ENCODE data around the gene NEU2. TPM values are rescaled to one million over a fixed set of nuclear protein-coding genes. Genes with fewer than 3 reads are reported as not detected.
A peak's percentile ranks its signal among the peaks of the same experiment; 100 is the strongest.
"Not testable (repeated sequence)": the region's sequence is repeated elsewhere in the genome, so short reads cannot be mapped to it uniquely, and the experiment has no call there.

Gene NEU2
- total and polyA plus RNA-seq, 5 experiments from 2014 or later = not detected

- no peak overlapping the region for H3K4me3 Mint-ChIP-seq
- ATAC-seq = no peak
- H3K9me3 Mint-ChIP-seq = peaks cover 0 to 5% (median under 1%) of the 10 kb centered on the region in 9 donors
- H3K36me3 Mint-ChIP-seq = peaks cover 0 to 4% (median 2%) of the 10 kb centered on the region in 3 donors
- DNase-seq = no peak
- H3K27ac Mint-ChIP-seq = peak overlapping the region in 1 of 10 donors; percentile 22
- POLR2A ChIA-PET = interaction anchor here (0.5 kb wide), 1 partner anchor 37 kb away, joined by 3 read pairs; no protein-coding TSS in a partner anchor
- no peaks in the 10 kb centered on the region for H3K27me3 Mint-ChIP-seq
- peaks cover 0 to 6% (median 1%) of the 10 kb centered on the region in 4 donors for H3K4me1 Mint-ChIP-seq
Measured at GRCh38 chr2:233012301-233012971, 20.0 kb upstream of the NEU2 start.

- Mint-ChIP-seq H3K36me3 (peaks cover 0 to 6% (median 5%) of the 10 kb centered on the region in 3 donors), H3K27me3 (no peaks in the 10 kb centered on the region), H3K27ac (peak within 1 kb of the TSS in 1 of 10 donors; percentile 22), H3K4me3 (peak within 1 kb of the TSS in 1 of 10 donors; percentile 33), H3K9me3 (peaks cover 0 to 7% (median 1%) of the 10 kb centered on the region in 9 donors), H3K4me1 (peaks cover 0 to 6% (median 1%) of the 10 kb centered on the region in 4 donors)
- no peak for DNase-seq
- POLR2A ChIA-PET = no interaction called here
- no peak for ATAC-seq
Measured at GRCh38 chr2:233013027-233013461, 19.4 kb upstream of the NEU2 start, which contains the start of gene NGEF. NGEF (minus strand) TSS chr2:233013256; CDS start chr2:232974890, 38,366 bp downstream.

- peaks cover 0 to 7% (median 1%) of the 10 kb centered on the region in 9 donors for H3K9me3 Mint-ChIP-seq
- no peak overlapping the region for H3K27ac Mint-ChIP-seq
- H3K36me3 Mint-ChIP-seq = peaks cover 0 to 6% (median 5%) of the 10 kb centered on the region in 3 donors
- DNase-seq (no peak), ATAC-seq (no peak)
- peaks cover 0 to 6% (median 1%) of the 10 kb centered on the region in 4 donors for H3K4me1 Mint-ChIP-seq
- H3K4me3 Mint-ChIP-seq = peak overlapping the region in 1 of 10 donors; percentile 33
- POLR2A ChIA-PET = no interaction called here
- no peaks in the 10 kb centered on the region for H3K27me3 Mint-ChIP-seq
Measured at GRCh38 chr2:233013650-233014049, 18.8 kb upstream of the NEU2 start.

- H3K4me3 Mint-ChIP-seq = no peak overlapping the region
- peaks cover 0 to 7% (median 1%) of the 10 kb centered on the region in 9 donors for H3K9me3 Mint-ChIP-seq
- no peak for ATAC-seq
- H3K27ac Mint-ChIP-seq = no peak overlapping the region
- DNase-seq = no peak
- peaks cover 0 to 6% (median 1%) of the 10 kb centered on the region in 4 donors for H3K4me1 Mint-ChIP-seq
- no peaks in the 10 kb centered on the region for H3K27me3 Mint-ChIP-seq
- H3K36me3 Mint-ChIP-seq = peaks cover 0 to 6% (median 5%) of the 10 kb centered on the region in 3 donors
- POLR2A ChIA-PET = no interaction called here
Measured at GRCh38 chr2:233015019-233015645, 17.3 kb upstream of the NEU2 start.

GRCh38 chr2:233017947-233018346, 14.5 kb upstream of the NEU2 start:
- no peak overlapping the region for H3K4me3 Mint-ChIP-seq
- H3K36me3 Mint-ChIP-seq = peaks cover 0 to 6% (median 5%) of the 10 kb centered on the region in 3 donors
- ATAC-seq = no peak
- no peaks in the 10 kb centered on the region for H3K27me3 Mint-ChIP-seq
- peaks cover 0 to 2% (median 0%) of the 10 kb centered on the region in 4 donors for H3K4me1 Mint-ChIP-seq
- DNase-seq = no peak
- H3K9me3 Mint-ChIP-seq = peaks cover 0 to 12% (median 1%) of the 10 kb centered on the region in 9 donors
- POLR2A ChIA-PET = no interaction called here
- H3K27ac Mint-ChIP-seq = no peak overlapping the region

- H3K27me3 Mint-ChIP-seq, POLR2A ChIA-PET, H3K27ac Mint-ChIP-seq, H3K4me3 Mint-ChIP-seq, H3K4me1 Mint-ChIP-seq, DNase-seq, H3K36me3 Mint-ChIP-seq, ATAC-seq: not testable (repeated sequence)
- H3K9me3 Mint-ChIP-seq = peaks cover 0 to 12% (median 1%) of the 10 kb centered on the region in 9 donors
Measured at GRCh38 chr2:233019610-233020009, 12.9 kb upstream of the NEU2 start.

- POLR2A ChIA-PET = no interaction called here
- Mint-ChIP-seq H3K27ac (peak overlapping the region in 1 of 10 donors; percentile 48), H3K27me3 (no peaks in the 10 kb centered on the region), H3K4me1 (peaks cover 0 to 2% (median 0%) of the 10 kb centered on the region in 4 donors), H3K4me3 (no peak overlapping the region), H3K9me3 (peaks cover 0 to 12% (median 1%) of the 10 kb centered on the region in 9 donors), H3K36me3 (peaks cover 0 to 6% (median 5%) of the 10 kb centered on the region in 3 donors)
- no peak for ATAC-seq
- DNase-seq = no peak
Measured at GRCh38 chr2:233020454-233020853, 12.0 kb upstream of the NEU2 start.

- no peak overlapping the region for H3K4me3 Mint-ChIP-seq
- H3K36me3 Mint-ChIP-seq = peaks cover 0 to 5% (median 4%) of the 10 kb centered on the region in 3 donors
- H3K27me3 Mint-ChIP-seq = no peaks in the 10 kb centered on the region
- H3K9me3 Mint-ChIP-seq = peaks cover 0 to 12% (median 1%) of the 10 kb centered on the region in 9 donors
- ATAC-seq = no peak
- no peak for DNase-seq
- no peaks in the 10 kb centered on the region for H3K4me1 Mint-ChIP-seq
- POLR2A ChIA-PET = no interaction called here
- peak overlapping the region in 1 of 10 donors; percentile 55 for H3K27ac Mint-ChIP-seq
Measured at GRCh38 chr2:233021771-233022170, 10.7 kb upstream of the NEU2 start.

GRCh38 chr2:233022561-233022960, 9.9 kb upstream of the NEU2 start:
- Mint-ChIP-seq H3K36me3 (peaks cover 0 to 1% (median under 1%) of the 10 kb centered on the region in 3 donors), H3K9me3 (peaks cover 0 to 7% (median 0%) of the 10 kb centered on the region in 9 donors), H3K4me3 (no peak overlapping the region), H3K27me3 (no peaks in the 10 kb centered on the region), H3K27ac (no peak overlapping the region), H3K4me1 (no peaks in the 10 kb centered on the region)
- DNase-seq (no peak), ATAC-seq (no peak)
- POLR2A ChIA-PET = no interaction called here

- Mint-ChIP-seq H3K27me3 (no peaks in the 10 kb centered on the region), H3K4me3 (no peak overlapping the region), H3K27ac (no peak overlapping the region), H3K36me3 (no peaks in the 10 kb centered on the region), H3K9me3 (peaks cover 0 to 4% (median 0%) of the 10 kb centered on the region in 9 donors), H3K4me1 (no peaks in the 10 kb centered on the region)
- DNase-seq (no peak), ATAC-seq (no peak)
- POLR2A ChIA-PET = no interaction called here
Measured at GRCh38 chr2:233023007-233023760, 9.3 kb upstream of the NEU2 start.

GRCh38 chr2:233023761-233024410, 8.6 kb upstream of the NEU2 start:
- H3K27me3 Mint-ChIP-seq = no peaks in the 10 kb centered on the region
- POLR2A ChIA-PET = no interaction called here

GRCh38 chr2:233025706-233026105, 6.8 kb upstream of the NEU2 start:
- ATAC-seq (no peak), DNase-seq (no peak)
- Mint-ChIP-seq H3K9me3 (peaks cover 0 to under 1% (median 0%) of the 10 kb centered on the region in 9 donors), H3K36me3 (no peaks in the 10 kb centered on the region), H3K27me3 (no peaks in the 10 kb centered on the region), H3K27ac (no peak overlapping the region), H3K4me3 (no peak overlapping the region), H3K4me1 (no peaks in the 10 kb centered on the region)
- POLR2A ChIA-PET = no interaction called here

More at GRCh38 chr2:233023761-233024410, 8.6 kb upstream of the NEU2 start:
- Mint-ChIP-seq H3K4me3 (no peak overlapping the region), H3K9me3 (peaks cover 0 to 4% (median 0%) of the 10 kb centered on the region in 9 donors), H3K27ac (no peak overlapping the region), H3K4me1 (no peaks in the 10 kb centered on the region), H3K36me3 (no peaks in the 10 kb centered on the region)
- ATAC-seq = no peak
- no peak for DNase-seq
